Smooth muscle cell (in vitro differentiated cells): ENCODE results near the gene DIAPH3. TPM values are rescaled to one million over a fixed set of nuclear protein-coding genes. Genes with fewer than 3 reads are reported as not detected.
"Not testable (repeated sequence)": the region's sequence is repeated elsewhere in the genome, so short reads cannot be mapped to it uniquely, and the experiment has no call there.

Source experiments
- DNase-seq: peaks from one replicate; lab custom pipeline; 2025; ENCODE audit not compliant: unreplicated experiment; lab: John Stamatoyannopoulos, UW
- H2AFZ ChIP-seq: fragments of 200-600 bp; sonication (generic); 2 replicates; pipeline ENCODE4 v1.6.0; 2016; ENCODE audit warnings: antibody characterized with exemption, low read depth, mild to moderate bottlenecking
- H3F3A ChIP-seq: fragments of 200-600 bp; sonication (generic); 2 replicates; pipeline ENCODE4 v1.6.0; 2017; ENCODE audit warnings: antibody characterized with exemption, low read depth
- H3K27ac ChIP-seq: fragments of 200-600 bp; sonication (generic); 2 replicates; pipeline ENCODE4 v1.5.1; 2016; ENCODE audit warnings: low read depth, mild to moderate bottlenecking
- H3K27me3 ChIP-seq: fragments of 200-600 bp; sonication (generic); 2 replicates; pipeline ENCODE4 v1.6.1; 2016; ENCODE audit warnings: low read depth, mild to moderate bottlenecking
- H3K36me3 ChIP-seq: fragments of 200-600 bp; sonication (generic); 2 replicates; pipeline ENCODE4 v1.5.1; 2016; ENCODE audit warnings: low read depth
- H3K4me1 ChIP-seq: fragments of 200-600 bp; sonication (generic); 2 replicates; pipeline ENCODE4 v1.5.1; 2016; ENCODE audit warnings: low read depth
- H3K4me2 ChIP-seq: fragments of 200-600 bp; sonication (generic); 2 replicates; pipeline ENCODE4 v1.6.0; 2016; ENCODE audit warnings: mild to moderate bottlenecking
- H3K4me3 ChIP-seq: fragments of 200-600 bp; sonication (generic); 2 replicates; pipeline ENCODE4 v1.5.1; 2016; ENCODE audit warnings: mild to moderate bottlenecking
- H3K79me2 ChIP-seq: fragments of 200-600 bp; sonication (generic); 2 replicates; pipeline ENCODE4 v1.6.0; 2016; ENCODE audit warnings: low read depth, mild to moderate bottlenecking
- H3K9ac ChIP-seq: fragments of 200-600 bp; sonication (generic); 2 replicates; pipeline ENCODE4 v1.6.0; 2016; ENCODE audit warnings: low read depth
- H3K9me3 ChIP-seq: fragments of 200-600 bp; sonication (generic); replicated peaks from 2 replicates; pipeline ENCODE4 v1.5.1; 2016; ENCODE audit warnings: low read depth
- H4K20me1 ChIP-seq: fragments of 200-600 bp; sonication (generic); 2 replicates; pipeline ENCODE4 v1.6.0; 2016; ENCODE audit warnings: low read depth
- WGBS: methylation state at CpG from one replicate; pipeline ENCODE4 v1.1.7; 2016; ENCODE audit warnings: low lambda C conversion rate; 5-methylcytosine and 5-hydroxymethylcytosine counted together
- polyA plus RNA-seq: library from polyadenylated mRNA; unstranded; fragments of >200 nt; fragmentation: Nextera tagmentation; extraction: Ambion mirVana; gene quantifications from 2 replicates; pipeline ENCODE4 v1.2.1, GENCODE V29; 2016
- total RNA-seq: library from RNA; depleted of rRNA; stranded (reverse); fragments of >200 nt; gene quantifications from 2 replicates; pipeline ENCODE4 v1.2.3, GENCODE V29; 2014
- TF ChIP-seq, protein P1 (sequence below): fragments of 200-600 bp; sonication (generic); IDR thresholded peaks from 2 replicates; pipeline ENCODE4 v1.5.1; 2017; ENCODE audit warnings: borderline replicate concordance, mild to moderate bottlenecking, antibody characterized with exemption; ENCODE audit not compliant: insufficient read depth, poor library complexity, severe bottlenecking

Gene DIAPH3
- total and polyA plus RNA-seq, 2 experiments from 2014 or later: 6.8 to 9.5 TPM

DNA sequence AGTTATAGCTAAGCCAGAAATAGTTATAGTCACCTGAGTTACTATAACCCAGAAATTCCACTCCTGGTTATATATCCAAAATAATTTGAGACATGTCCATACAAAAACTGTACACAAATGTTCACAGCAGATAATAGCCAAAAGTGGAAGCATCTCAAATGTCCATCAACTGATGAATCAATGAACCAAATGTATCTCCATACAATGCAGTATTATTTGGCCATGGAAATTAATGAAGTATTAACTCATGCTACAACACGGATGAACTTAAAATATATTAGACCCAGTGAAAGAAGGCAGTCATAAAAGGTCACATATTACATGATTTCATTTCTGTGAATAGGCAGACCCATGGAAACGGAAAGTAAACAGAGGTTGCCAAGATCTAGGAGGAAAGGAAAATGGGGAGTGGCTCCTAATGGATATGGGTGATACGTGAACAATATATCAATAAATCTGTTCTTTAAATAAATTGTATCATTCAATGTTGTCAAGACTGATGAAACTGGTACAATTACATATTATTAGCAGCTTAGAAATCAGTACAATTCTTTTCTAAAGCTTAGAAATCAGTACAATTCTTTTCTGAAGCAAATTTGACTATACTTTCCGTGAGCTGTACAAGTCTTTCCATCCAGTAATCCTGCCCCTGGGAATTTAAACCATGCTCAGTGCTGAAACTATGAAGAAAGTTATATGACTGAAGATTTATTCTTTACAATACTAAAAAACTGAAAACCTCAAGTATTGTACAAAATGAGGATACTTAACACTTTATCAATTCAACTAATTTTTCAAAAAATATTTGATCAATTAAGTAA lies 47.0 kb upstream of the DIAPH3 start:
- Histone ChIP-seq H4K20me1 (no peaks in the 10 kb centered on the region), H2AFZ (no peak overlapping the region), H3K79me2 (no peaks in the 10 kb centered on the region), H3K4me1 (no peaks in the 10 kb centered on the region), H3K27me3 (no peaks in the 10 kb centered on the region), H3K9ac (no peak overlapping the region), H3K4me2 (no peak overlapping the region), H3K36me3 (no peaks in the 10 kb centered on the region), H3F3A (no peaks in the 10 kb centered on the region), H3K27ac (no peak overlapping the region), H3K9me3 (no peaks in the 10 kb centered on the region), H3K4me3 (no peak overlapping the region)
- no peak for DNase-seq
- 86% methylated on average over 4 of the region's 4 CpGs for WGBS
- TF ChIP-seq, protein P1, sequence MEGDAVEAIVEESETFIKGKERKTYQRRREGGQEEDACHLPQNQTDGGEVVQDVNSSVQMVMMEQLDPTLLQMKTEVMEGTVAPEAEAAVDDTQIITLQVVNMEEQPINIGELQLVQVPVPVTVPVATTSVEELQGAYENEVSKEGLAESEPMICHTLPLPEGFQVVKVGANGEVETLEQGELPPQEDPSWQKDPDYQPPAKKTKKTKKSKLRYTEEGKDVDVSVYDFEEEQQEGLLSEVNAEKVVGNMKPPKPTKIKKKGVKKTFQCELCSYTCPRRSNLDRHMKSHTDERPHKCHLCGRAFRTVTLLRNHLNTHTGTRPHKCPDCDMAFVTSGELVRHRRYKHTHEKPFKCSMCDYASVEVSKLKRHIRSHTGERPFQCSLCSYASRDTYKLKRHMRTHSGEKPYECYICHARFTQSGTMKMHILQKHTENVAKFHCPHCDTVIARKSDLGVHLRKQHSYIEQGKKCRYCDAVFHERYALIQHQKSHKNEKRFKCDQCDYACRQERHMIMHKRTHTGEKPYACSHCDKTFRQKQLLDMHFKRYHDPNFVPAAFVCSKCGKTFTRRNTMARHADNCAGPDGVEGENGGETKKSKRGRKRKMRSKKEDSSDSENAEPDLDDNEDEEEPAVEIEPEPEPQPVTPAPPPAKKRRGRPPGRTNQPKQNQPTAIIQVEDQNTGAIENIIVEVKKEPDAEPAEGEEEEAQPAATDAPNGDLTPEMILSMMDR: no peak

GRCh38 chr13:60205499-60205898 lies 41.8 kb upstream of the DIAPH3 start:
- WGBS: 74% methylated on average over 9 of the region's 10 CpGs
- not testable (repeated sequence) for H3K9me3 ChIP-seq, H3F3A ChIP-seq, H3K4me3 ChIP-seq, H3K79me2 ChIP-seq, H4K20me1 ChIP-seq, H3K9ac ChIP-seq, H2AFZ ChIP-seq, H3K36me3 ChIP-seq, H3K4me2 ChIP-seq, H3K27me3 ChIP-seq, H3K4me1 ChIP-seq, DNase-seq, H3K27ac ChIP-seq

DNA sequence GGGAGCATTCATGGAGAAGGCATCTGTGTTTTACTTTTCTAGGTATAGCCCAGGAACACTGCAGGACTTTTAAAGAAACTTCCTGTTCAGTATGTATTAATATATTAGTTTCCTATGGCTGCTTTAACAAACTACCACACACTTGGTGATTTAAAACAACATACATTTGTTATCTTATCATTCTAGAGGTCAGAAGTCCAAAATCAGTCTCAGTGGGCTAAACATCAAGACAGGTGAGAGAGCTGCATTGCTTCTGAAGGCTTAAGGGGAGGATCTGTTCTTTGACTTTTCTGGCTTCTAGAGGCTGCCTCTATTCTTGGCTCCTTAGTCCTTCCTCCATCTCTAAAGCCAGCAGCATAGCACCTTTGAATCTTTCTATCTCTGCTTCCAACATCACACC lies 37.6 kb upstream of the DIAPH3 start:
- no peak overlapping the region for H2AFZ ChIP-seq
- no peak overlapping the region for H3K4me2 ChIP-seq
- TF ChIP-seq, protein P1: no peak
- H3K4me3 ChIP-seq: no peak overlapping the region
- H3K36me3 ChIP-seq: no peaks in the 10 kb centered on the region
- no peak overlapping the region for H3K27ac ChIP-seq
- H3K79me2 ChIP-seq: no peaks in the 10 kb centered on the region
- DNase-seq: no peak
- no peaks in the 10 kb centered on the region for H3K4me1 ChIP-seq
- H3K9me3 ChIP-seq: no peaks in the 10 kb centered on the region
- no peaks in the 10 kb centered on the region for H4K20me1 ChIP-seq
- no peaks in the 10 kb centered on the region for H3F3A ChIP-seq
- H3K9ac ChIP-seq: no peak overlapping the region
- H3K27me3 ChIP-seq: no peaks in the 10 kb centered on the region

DNA sequence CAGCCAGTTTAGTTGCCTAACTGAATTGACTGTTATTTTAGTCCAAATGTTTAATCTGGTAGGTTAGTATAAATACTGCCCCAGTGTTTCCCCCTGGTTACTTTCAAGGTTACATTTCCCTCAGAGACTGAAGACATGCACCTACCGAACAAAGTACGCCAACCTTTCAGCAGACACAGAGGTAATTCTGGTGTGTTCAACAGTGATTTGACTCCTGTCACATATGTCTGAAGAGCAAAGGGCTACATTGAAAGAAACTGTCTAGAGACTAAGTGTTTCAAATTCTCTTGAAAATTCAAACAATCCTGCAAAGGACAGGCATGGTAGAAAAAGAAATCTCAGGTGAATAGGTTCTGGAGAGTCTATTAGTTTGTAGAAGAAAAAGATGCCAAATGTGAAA lies 32.2 kb upstream of the DIAPH3 start:
- H3K27me3 ChIP-seq, H4K20me1 ChIP-seq, H3K4me3 ChIP-seq, H3F3A ChIP-seq, H3K79me2 ChIP-seq, H3K27ac ChIP-seq, H3K36me3 ChIP-seq, H3K4me2 ChIP-seq, H3K9me3 ChIP-seq, H3K4me1 ChIP-seq, H2AFZ ChIP-seq, DNase-seq, H3K9ac ChIP-seq: not testable (repeated sequence)
- WGBS: 91% methylated on average over 2 of the region's 2 CpGs
